H1 (cell line): ENCODE results near the gene CLDN9.

Source experiments
- BRCA1 ChIP-seq: IDR thresholded peaks from 2 replicates; pipeline ENCODE4 v1.6.1; 2012; ENCODE audit warnings: low read depth, low read length, improper control_type of control experiment
- EZH2 ChIP-seq: fragments of 200-600 bp; sonication (generic); IDR thresholded peaks from 2 replicates; pipeline ENCODE4 v1.7.1; 2012; ENCODE audit warnings: low read depth, mild to moderate bottlenecking, moderate library complexity, low read length, inconsistent platforms; ENCODE audit not compliant: severe bottlenecking
- POLR2A ChIP-seq, 2 experiments: IDR thresholded peaks; 1 replicate in 1 of 2; 2 replicates in 1 of 2; pipeline ENCODE4 v1.6.1; 2011; ENCODE audit warnings: low read depth in 2 of 2, low read length in 2 of 2, mild to moderate bottlenecking in 2 of 2; ENCODE audit errors: control extremely low read depth in 1 of 2
- RAD21 ChIP-seq, 2 experiments: IDR thresholded peaks in 1 of 2; conservative IDR thresholded peaks in 1 of 2; 2 replicates each; pipeline ENCODE4 v1.6.1; 2011; ENCODE audit warnings: low read depth in 2 of 2, low read length in 2 of 2, improper control_type of control experiment in 1 of 2, inconsistent platforms in 1 of 2, mild to moderate bottlenecking in 1 of 2, moderate library complexity in 1 of 2
- SAP30 ChIP-seq: fragments of 300-600 bp; sonication (generic); IDR thresholded peaks from 2 replicates; pipeline ENCODE4 v1.7.1; 2012; ENCODE audit warnings: low read length, moderate library complexity, mild to moderate bottlenecking, inconsistent platforms; ENCODE audit not compliant: insufficient read depth, insufficient replicate concordance
- YY1 ChIP-seq: IDR thresholded peaks from 2 replicates; pipeline ENCODE4 v1.6.1; 2011; ENCODE audit warnings: low read depth, mild to moderate bottlenecking, low read length
- TF ChIP-seq, protein P1 (sequence below), 3 experiments: IDR thresholded peaks; 1 replicate in 2 of 3; 2 replicates in 1 of 3; pipeline versions ENCODE4 v1.5.1 to v1.6.1; 2011; ENCODE audit warnings: low read length in 3 of 3, mild to moderate bottlenecking in 3 of 3, inconsistent platforms in 2 of 3, low read depth in 1 of 3, moderate library complexity in 1 of 3; ENCODE audit not compliant: insufficient read depth in 1 of 3; ENCODE audit errors: control extremely low read depth in 1 of 3
- TF ChIP-seq, protein P2 (sequence below): IDR thresholded peaks from 2 replicates; pipeline ENCODE4 v1.6.1; 2012; ENCODE audit warnings: inconsistent platforms

DNA sequence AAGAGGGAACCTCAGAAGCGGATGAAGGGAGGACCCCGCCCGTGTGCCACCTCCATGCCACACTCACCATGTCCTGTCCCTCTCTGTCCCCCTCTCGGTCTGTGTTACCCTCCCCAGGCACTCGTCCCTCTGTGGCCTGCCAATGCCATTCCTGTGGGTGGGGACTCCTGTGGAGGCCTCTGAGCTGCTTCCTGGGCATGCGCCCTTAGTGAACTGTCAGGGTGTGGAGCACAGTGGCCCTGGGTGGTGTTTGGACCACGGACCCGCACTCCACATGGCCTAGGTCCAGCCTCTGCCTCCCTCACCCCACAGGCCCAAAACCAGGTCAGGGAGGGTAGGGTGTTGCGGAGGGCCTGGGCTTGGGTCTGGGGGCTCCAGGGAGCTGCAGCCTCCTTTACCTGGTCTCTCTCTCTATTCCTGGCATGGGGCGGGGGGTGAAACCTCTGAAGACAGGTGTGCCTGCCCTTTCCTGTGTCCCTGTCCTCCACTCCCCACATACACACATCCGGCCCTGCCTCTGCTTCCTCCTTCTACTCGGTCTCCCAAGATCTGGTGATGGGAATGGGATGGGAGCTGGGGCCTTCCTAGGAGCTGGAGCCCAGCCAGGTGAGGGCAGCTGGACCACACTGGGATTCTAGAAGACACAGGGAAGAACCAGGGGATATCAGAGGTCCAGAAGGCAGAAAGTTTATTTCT, 21.0 kb upstream of the CLDN9 start:
- TF ChIP-seq SAP30 (no peak), POLR2A (IDR thresholded peaks at IDR 0.05; ENCODE audit: control extremely low read depth in 1 of 2, low read depth in 2 of 2, low read length in 2 of 2) (no peak), EZH2 (no peak), RAD21 (IDR thresholded peaks at IDR 0.05 in 1 of 2, conservative IDR thresholded peaks at IDR 0.05 in 1 of 2; ENCODE audit: low read depth in 2 of 2, low read length in 2 of 2) (no peak), YY1 (no peak), BRCA1 (no peak)
- TF ChIP-seq, protein P1, sequence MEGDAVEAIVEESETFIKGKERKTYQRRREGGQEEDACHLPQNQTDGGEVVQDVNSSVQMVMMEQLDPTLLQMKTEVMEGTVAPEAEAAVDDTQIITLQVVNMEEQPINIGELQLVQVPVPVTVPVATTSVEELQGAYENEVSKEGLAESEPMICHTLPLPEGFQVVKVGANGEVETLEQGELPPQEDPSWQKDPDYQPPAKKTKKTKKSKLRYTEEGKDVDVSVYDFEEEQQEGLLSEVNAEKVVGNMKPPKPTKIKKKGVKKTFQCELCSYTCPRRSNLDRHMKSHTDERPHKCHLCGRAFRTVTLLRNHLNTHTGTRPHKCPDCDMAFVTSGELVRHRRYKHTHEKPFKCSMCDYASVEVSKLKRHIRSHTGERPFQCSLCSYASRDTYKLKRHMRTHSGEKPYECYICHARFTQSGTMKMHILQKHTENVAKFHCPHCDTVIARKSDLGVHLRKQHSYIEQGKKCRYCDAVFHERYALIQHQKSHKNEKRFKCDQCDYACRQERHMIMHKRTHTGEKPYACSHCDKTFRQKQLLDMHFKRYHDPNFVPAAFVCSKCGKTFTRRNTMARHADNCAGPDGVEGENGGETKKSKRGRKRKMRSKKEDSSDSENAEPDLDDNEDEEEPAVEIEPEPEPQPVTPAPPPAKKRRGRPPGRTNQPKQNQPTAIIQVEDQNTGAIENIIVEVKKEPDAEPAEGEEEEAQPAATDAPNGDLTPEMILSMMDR (IDR thresholded peaks at IDR 0.05; ENCODE audit: control extremely low read depth in 1 of 3, insufficient read depth in 1 of 3, low read depth in 1 of 3, low read length in 3 of 3), result no peak
- TF ChIP-seq, protein P2, sequence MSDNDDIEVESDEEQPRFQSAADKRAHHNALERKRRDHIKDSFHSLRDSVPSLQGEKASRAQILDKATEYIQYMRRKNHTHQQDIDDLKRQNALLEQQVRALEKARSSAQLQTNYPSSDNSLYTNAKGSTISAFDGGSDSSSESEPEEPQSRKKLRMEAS, result no peak
